WTC11 (cell line): ENCODE results near the gene BRINP1. TPM values are rescaled to one million over a fixed set of nuclear protein-coding genes. Genes with fewer than 3 reads are reported as not detected.

ENCODE experiments used
- ATAC-seq: fragments of 200-7000 bp; cut with Tn5 transposase; 2 replicates; pipeline ENCODE4 v1.10.0; 2021; ENCODE audit warnings: mild to moderate bottlenecking, moderate library complexity
- CTCF ChIA-PET: fragments of 300-600 bp; sonication (Branson Sonifier 250); formaldehyde crosslinking; loops from one replicate; lab custom pipeline; 2021; ENCODE audit warnings: antibody characterized with exemption; lab: Charles Lee
- POLR2A ChIA-PET: fragments of 350-600 bp; sonication (Branson Sonifier 250); formaldehyde crosslinking; loops from one replicate; lab custom pipeline; 2021; ENCODE audit warnings: antibody characterized with exemption; lab: Charles Lee
- DNase-seq: peaks from one replicate; pipeline ENCODE4 v3.0.0; 2021; ENCODE audit warnings: low spot score
- H3K27ac Mint-ChIP-seq: 2 replicates; pipeline ENCODE4 v1.8.0; 2021; ENCODE audit warnings: mixed read lengths
- H3K27me3 Mint-ChIP-seq: 2 replicates; pipeline ENCODE4 v1.8.0; 2021; ENCODE audit warnings: low read depth, mild to moderate bottlenecking, moderate library complexity, mixed read lengths
- H3K36me3 Mint-ChIP-seq: 2 replicates; pipeline ENCODE4 v1.8.0; 2021; ENCODE audit warnings: mixed read lengths
- H3K4me1 Mint-ChIP-seq: 2 replicates; pipeline ENCODE4 v1.8.0; 2022; ENCODE audit warnings: mixed read lengths
- H3K4me3 Mint-ChIP-seq: 2 replicates; pipeline ENCODE4 v1.8.0; 2021; ENCODE audit warnings: mild to moderate bottlenecking, moderate library complexity, mixed read lengths
- H3K9me3 Mint-ChIP-seq: 2 replicates; pipeline ENCODE4 v1.8.0; 2021; ENCODE audit warnings: mixed read lengths
- ARID4B ChIP-seq: sonication (generic); formaldehyde crosslinking; IDR thresholded peaks from 2 replicates; pipeline ENCODE4 v1.8.0; 2023; ENCODE audit warnings: missing genetic modification reagents, mild to moderate bottlenecking, borderline replicate concordance
- ATF1 ChIP-seq: sonication (generic); formaldehyde crosslinking; IDR thresholded peaks from 2 replicates; pipeline ENCODE4 v1.8.1; 2023; ENCODE audit warnings: mild to moderate bottlenecking, moderate library complexity, missing genetic modification reagents
- ATF2 ChIP-seq: sonication (generic); formaldehyde crosslinking; IDR thresholded peaks from 2 replicates; pipeline ENCODE4 v1.8.1; 2022; ENCODE audit warnings: low read depth, missing genetic modification reagents, borderline replicate concordance
- ATF6 ChIP-seq: sonication (generic); formaldehyde crosslinking; IDR thresholded peaks from 2 replicates; pipeline ENCODE4 v1.8.1; 2023; ENCODE audit warnings: mild to moderate bottlenecking, missing genetic modification reagents
- CDX4 ChIP-seq: fragments of 250-450 bp; sonication (Bioruptor Pico); IDR thresholded peaks from 2 replicates; pipeline ENCODE4 v1.9.0; 2021; ENCODE audit warnings: moderate library complexity, mild to moderate bottlenecking, inconsistent platforms, borderline replicate concordance
- CREB1 ChIP-seq: sonication (generic); formaldehyde crosslinking; IDR thresholded peaks from 2 replicates; pipeline ENCODE4 v1.8.0; 2023; ENCODE audit warnings: mild to moderate bottlenecking, missing genetic modification reagents
- EMX1 ChIP-seq: fragments of 250-450 bp; sonication (Bioruptor Pico); IDR thresholded peaks from 2 replicates; pipeline ENCODE4 v1.8.0; 2021; ENCODE audit warnings: mild to moderate bottlenecking
- ESRRA ChIP-seq: sonication (generic); formaldehyde crosslinking; IDR thresholded peaks from 2 replicates; pipeline ENCODE4 v1.8.1; 2022; ENCODE audit warnings: mild to moderate bottlenecking, missing genetic modification reagents, borderline replicate concordance
- FOXP4 ChIP-seq: sonication (generic); formaldehyde crosslinking; IDR thresholded peaks from 2 replicates; pipeline ENCODE4 v1.8.0; 2022; ENCODE audit warnings: mild to moderate bottlenecking, missing genetic modification reagents
- MLX ChIP-seq: sonication (generic); formaldehyde crosslinking; IDR thresholded peaks from 2 replicates; pipeline ENCODE4 v1.8.1; 2023; ENCODE audit warnings: mild to moderate bottlenecking, missing genetic modification reagents, moderate library complexity
- MXD4 ChIP-seq: fragments of 250-450 bp; sonication (Bioruptor Pico); IDR thresholded peaks from 2 replicates; pipeline ENCODE4 v1.8.0; 2021; ENCODE audit warnings: mild to moderate bottlenecking, moderate library complexity, borderline replicate concordance
- MYBL2 ChIP-seq: sonication (generic); formaldehyde crosslinking; IDR thresholded peaks from 2 replicates; pipeline ENCODE4 v1.8.1; 2023; ENCODE audit warnings: mild to moderate bottlenecking, moderate library complexity, missing genetic modification reagents
- NR2C2 ChIP-seq: sonication (generic); formaldehyde crosslinking; IDR thresholded peaks from 2 replicates; pipeline ENCODE4 v1.8.0; 2022; ENCODE audit warnings: mild to moderate bottlenecking, missing genetic modification reagents
- NR3C1 ChIP-seq: sonication (generic); formaldehyde crosslinking; conservative IDR thresholded peaks from 2 replicates; pipeline ENCODE4 v1.8.1; 2023; ENCODE audit warnings: low read depth, mild to moderate bottlenecking, missing genetic modification reagents
- OVOL2 ChIP-seq: fragments of 250-450 bp; sonication (Bioruptor Pico); IDR thresholded peaks from 2 replicates; pipeline ENCODE4 v1.9.0; 2021; ENCODE audit warnings: mild to moderate bottlenecking, borderline replicate concordance
- ZBTB21 ChIP-seq: sonication (generic); formaldehyde crosslinking; IDR thresholded peaks from 2 replicates; pipeline ENCODE4 v1.8.1; 2023; ENCODE audit warnings: mild to moderate bottlenecking, missing genetic modification reagents, borderline replicate concordance
- ZNF138 ChIP-seq: sonication (generic); formaldehyde crosslinking; conservative IDR thresholded peaks from 2 replicates; pipeline ENCODE4 v1.8.1; 2022; ENCODE audit warnings: mild to moderate bottlenecking, moderate library complexity, missing genetic modification reagents
- ZNF232 ChIP-seq: sonication (generic); formaldehyde crosslinking; IDR thresholded peaks from 2 replicates; pipeline ENCODE4 v1.8.0; 2022; ENCODE audit warnings: mild to moderate bottlenecking, missing genetic modification reagents
- ZNF263 ChIP-seq: sonication (generic); formaldehyde crosslinking; IDR thresholded peaks from 2 replicates; pipeline ENCODE4 v1.8.1; 2022; ENCODE audit warnings: low read depth, mild to moderate bottlenecking, moderate library complexity, missing genetic modification reagents
- ZNF317 ChIP-seq: sonication (generic); formaldehyde crosslinking; IDR thresholded peaks from 2 replicates; pipeline ENCODE4 v1.8.1; 2023; ENCODE audit warnings: low read depth, mild to moderate bottlenecking, moderate library complexity, missing genetic modification reagents, borderline replicate concordance
- ZNF416 ChIP-seq: fragments of 250-450 bp; sonication (Bioruptor Pico); IDR thresholded peaks from 2 replicates; pipeline ENCODE4 v1.9.0; 2021; ENCODE audit warnings: mild to moderate bottlenecking, inconsistent platforms
- ZNF423 ChIP-seq: fragments of 250-450 bp; sonication (Bioruptor Pico); IDR thresholded peaks from 2 replicates; pipeline ENCODE4 v2.1.2; 2022; ENCODE audit warnings: mild to moderate bottlenecking, moderate library complexity
- ZSCAN18 ChIP-seq: fragments of 250-450 bp; sonication (Bioruptor Pico); IDR thresholded peaks from 2 replicates; pipeline ENCODE4 v2.1.2; 2022; ENCODE audit warnings: mild to moderate bottlenecking, moderate library complexity
- total RNA-seq: library from RNA; stranded (reverse); gene quantifications from 3 replicates; pipeline ENCODE4 v1.2.3, GENCODE V29; 2021

Gene BRINP1
- total RNA-seq, 1 experiment from 2014 or later: 19.5 TPM

- H3K27me3 Mint-ChIP-seq: no peaks in the 10 kb centered on the region
- no peak overlapping the region; the same call in 1 of the 2 replicates for H3K27ac Mint-ChIP-seq
- POLR2A ChIA-PET: interaction anchor here (0.5 kb wide), 1 partner anchor 812 kb away, joined by 4 read pairs; no protein-coding TSS in a partner anchor
- 0 out of 2 replicates have a peak, but pooled peaks cover 4% of the 10 kb centered on the region for H3K36me3 Mint-ChIP-seq
- peaks cover 15% of the 10 kb centered on the region for H3K4me1 Mint-ChIP-seq
- H3K4me3 Mint-ChIP-seq: no peak overlapping the region
- H3K9me3 Mint-ChIP-seq: no peaks in the 10 kb centered on the region
- no peak for DNase-seq
- no peak for ATAC-seq
- CTCF ChIA-PET: no interaction called here
- no peak for TF ChIP-seq ESRRA
- TF ChIP-seq EMX1 (CRISPR knock-in tag): no peak
- TF ChIP-seq CDX4: no peak
- TF ChIP-seq OVOL2 (CRISPR knock-in tag): no peak
- TF ChIP-seq NR2C2 (CRISPR knock-in tag): no peak
- TF ChIP-seq ZBTB21 (CRISPR knock-in tag): no peak
- no peak for TF ChIP-seq ATF2 (CRISPR knock-in tag)
- no peak for TF ChIP-seq ZNF423 (CRISPR knock-in tag)
- no peak for TF ChIP-seq ARID4B (CRISPR knock-in tag)
- no peak for TF ChIP-seq ZSCAN18
- TF ChIP-seq ZNF138: no peak
- TF ChIP-seq ZNF232: no peak
- TF ChIP-seq MLX (CRISPR knock-in tag): no peak
- no peak for TF ChIP-seq CREB1 (CRISPR knock-in tag)
- no peak for TF ChIP-seq MYBL2 (CRISPR knock-in tag)
- TF ChIP-seq MXD4 (CRISPR knock-in tag): no peak
Measured at GRCh38 chr9:119251936-119252335, 117.3 kb downstream of the BRINP1 start.

GRCh38 chr9:119250730-119251129 lies 118.5 kb downstream of the BRINP1 start:
- Mint-ChIP-seq H3K9me3 (no peaks in the 10 kb centered on the region; the same call in 1 of the 2 replicates), H3K4me1 (peaks cover 15% of the 10 kb centered on the region), H3K27me3 (no peaks in the 10 kb centered on the region), H3K4me3 (no peak overlapping the region), H3K27ac (no peak overlapping the region; the same call in 1 of the 2 replicates), H3K36me3 (peaks cover 13% of the 10 kb centered on the region)
- ChIA-PET CTCF (no interaction called here), POLR2A (no interaction called here)
- DNase-seq (no peak), ATAC-seq (no peak)
- no peak for TF ChIP-seq ZNF416 (CRISPR knock-in tag)
- no peak for TF ChIP-seq NR3C1 (CRISPR knock-in tag)
- no peak for TF ChIP-seq ZNF263 (CRISPR knock-in tag)
- TF ChIP-seq ZNF138: no peak
- no peak for TF ChIP-seq ZNF317
- no peak for TF ChIP-seq FOXP4 (CRISPR knock-in tag)
- TF ChIP-seq CDX4: no peak
- TF ChIP-seq ATF1 (CRISPR knock-in tag): no peak
- TF ChIP-seq ATF6 (CRISPR knock-in tag): no peak
